IMR-90 (cell line): ENCODE data around the gene MTF1. TPM values are rescaled to one million over a fixed set of nuclear protein-coding genes. Genes with fewer than 3 reads are reported as not detected.

Experiments used
- ATAC-seq: fragments of 200-7000 bp; cut with Tn5 transposase; 2 replicates; pipeline ENCODE4 v1.9.1; 2020; ENCODE audit warnings: low read depth, mild to moderate bottlenecking, moderate library complexity
- BruUV-seq: library from RNA; stranded (reverse); fragments of 400-500 nt; replicated peaks from 2 replicates; lab custom pipeline; 2021; lab: Mats Ljungman, UMichigan
- CTCF ChIA-PET: fragments of 300-600 bp; formaldehyde crosslinking; extraction: SDS; loops from one replicate; lab custom pipeline; 2021; ENCODE audit warnings: antibody characterized with exemption; lab: Yijun Ruan, JAX
- POLR2A ChIA-PET: fragments of 300-600 bp; sonication (Branson Sonifier 250); formaldehyde crosslinking; loops from one replicate; lab custom pipeline; 2022; ENCODE audit warnings: antibody characterized with exemption; ENCODE audit not compliant: unreplicated experiment; lab: Charles Lee
- DNase-seq: peaks from one replicate; pipeline ENCODE4 v3.0.0; 2013
- H2AFZ ChIP-seq: replicated peaks from 2 replicates; pipeline ENCODE3; 2013; ENCODE audit warnings: low read length, mild to moderate bottlenecking; ENCODE audit not compliant: poor library complexity
- H2AK5ac ChIP-seq: 2 replicates; pipeline ENCODE4 v1.6.1; 2013; ENCODE audit warnings: low read depth, low read length, inconsistent platforms
- H2AK9ac ChIP-seq: replicated peaks from 2 replicates; pipeline ENCODE3; 2013; ENCODE audit warnings: mild to moderate bottlenecking, low read depth, low read length, moderate library complexity; ENCODE audit not compliant: poor library complexity
- H2BK120ac ChIP-seq: 2 replicates; pipeline ENCODE4 v1.6.1; 2013; ENCODE audit warnings: low read depth, low read length, inconsistent platforms
- H2BK15ac ChIP-seq: 3 replicates; pipeline ENCODE4 v1.6.1; 2013; ENCODE audit warnings: low read depth, low read length, inconsistent platforms
- H2BK20ac ChIP-seq: 2 replicates; pipeline ENCODE4 v1.6.1; 2013; ENCODE audit warnings: low read depth, mild to moderate bottlenecking, inconsistent platforms, low read length, moderate library complexity
- H2BK5ac ChIP-seq: 2 replicates; pipeline ENCODE4 v1.6.1; 2013; ENCODE audit warnings: mild to moderate bottlenecking, low read depth, low read length, inconsistent platforms; ENCODE audit not compliant: poor library complexity, severe bottlenecking
- H3K14ac ChIP-seq: replicated peaks from 2 replicates; pipeline ENCODE4 v1.6.1; 2013; ENCODE audit warnings: low read depth, low read length, inconsistent platforms
- H3K18ac ChIP-seq: 2 replicates; pipeline ENCODE4 v1.6.1; 2013; ENCODE audit warnings: low read depth, low read length, control low read depth
- H3K23ac ChIP-seq: 2 replicates; pipeline ENCODE4 v1.6.1; 2013; ENCODE audit warnings: low read depth, low read length, inconsistent platforms
- H3K27ac ChIP-seq: 2 replicates; pipeline ENCODE4 v1.5.1; 2013; ENCODE audit warnings: mild to moderate bottlenecking, control low read depth, low read length; ENCODE audit not compliant: insufficient read depth
- H3K27me3 ChIP-seq: 2 replicates; pipeline ENCODE4 v1.6.1; 2013; ENCODE audit warnings: low read length; ENCODE audit not compliant: control insufficient read depth, insufficient read depth
- H3K36me3 ChIP-seq: 2 replicates; pipeline ENCODE4 v1.6.1; 2013; ENCODE audit warnings: low read length, mixed read lengths; ENCODE audit not compliant: control insufficient read depth, insufficient read depth
- H3K4ac ChIP-seq: 2 replicates; pipeline ENCODE4 v1.6.1; 2013; ENCODE audit warnings: low read depth, low read length, inconsistent platforms
- H3K4me1 ChIP-seq: 2 replicates; pipeline ENCODE4 v1.6.1; 2013; ENCODE audit warnings: low read length, mixed read lengths; ENCODE audit not compliant: control insufficient read depth, insufficient read depth
- H3K4me2 ChIP-seq: 2 replicates; pipeline ENCODE4 v1.6.1; 2013; ENCODE audit warnings: low read depth, mild to moderate bottlenecking, control low read depth, low read length, moderate library complexity
- H3K4me3 ChIP-seq: 2 replicates; pipeline ENCODE4 v1.5.1; 2013; ENCODE audit warnings: low read depth, mild to moderate bottlenecking, control low read depth, low read length, moderate library complexity; ENCODE audit not compliant: insufficient read depth
- H3K56ac ChIP-seq: 2 replicates; pipeline ENCODE4 v1.6.1; 2013; ENCODE audit warnings: low read length, inconsistent platforms; ENCODE audit not compliant: insufficient read depth; ENCODE audit errors: extremely low read depth
- H3K79me1 ChIP-seq, 2 experiments: 2 replicates each; pipeline ENCODE4 v1.6.1; 2013; ENCODE audit warnings: low read length in 2 of 2, inconsistent platforms in 1 of 2, low read depth in 1 of 2
- H3K9ac ChIP-seq: 2 replicates; pipeline ENCODE4 v1.6.1; 2013; ENCODE audit warnings: low read depth, low read length, control low read depth
- H3K9me1 ChIP-seq: 2 replicates; pipeline ENCODE4 v1.6.1; 2013; ENCODE audit warnings: low read length, inconsistent platforms; ENCODE audit not compliant: insufficient read depth
- H3K9me3 ChIP-seq: 2 replicates; pipeline ENCODE4 v1.6.1; 2013; ENCODE audit warnings: low read length; ENCODE audit not compliant: control insufficient read depth, insufficient read depth
- H4K20me1 ChIP-seq: 2 replicates; pipeline ENCODE4 v1.6.1; 2013; ENCODE audit warnings: low read length, inconsistent platforms; ENCODE audit not compliant: insufficient read depth
- H4K5ac ChIP-seq: 2 replicates; pipeline ENCODE4 v1.6.1; 2013; ENCODE audit warnings: mild to moderate bottlenecking, low read depth, low read length, control low read depth
- H4K8ac ChIP-seq, 2 experiments: 2 replicates each; pipeline ENCODE4 v1.6.1; 2013; ENCODE audit warnings: low read depth in 2 of 2, low read length in 2 of 2, control low read depth in 1 of 2, inconsistent platforms in 1 of 2
- H4K91ac ChIP-seq: 2 replicates; pipeline ENCODE4 v1.6.1; 2013; ENCODE audit warnings: low read depth, low read length, inconsistent platforms; ENCODE audit not compliant: insufficient read depth
- BHLHE40 ChIP-seq: fragments of 150-350 bp; IDR thresholded peaks from 2 replicates; pipeline ENCODE4 v1.6.1; 2016; ENCODE audit warnings: mild to moderate bottlenecking, low read depth, low read length
- CHD1 ChIP-seq: IDR thresholded peaks from 2 replicates; pipeline ENCODE4 v1.6.1; 2012; ENCODE audit warnings: low read depth, low read length, improper control_type of control experiment
- MAZ ChIP-seq: IDR thresholded peaks from 2 replicates; pipeline ENCODE4 v1.6.1; 2012; ENCODE audit warnings: low read depth, mild to moderate bottlenecking, low read length, improper control_type of control experiment, moderate library complexity, borderline replicate concordance
- MXI1 ChIP-seq: IDR thresholded peaks from 2 replicates; pipeline ENCODE4 v1.6.1; 2012; ENCODE audit warnings: low read depth, mild to moderate bottlenecking, low read length, moderate library complexity, borderline replicate concordance
- POLR2A ChIP-seq: IDR thresholded peaks from 2 replicates; pipeline ENCODE4 v1.6.1; 2012; ENCODE audit warnings: mild to moderate bottlenecking, low read depth, low read length
- RAD21 ChIP-seq: IDR thresholded peaks from 2 replicates; pipeline ENCODE4 v1.6.1; 2012; ENCODE audit warnings: low read length, improper control_type of control experiment
- SMC3 ChIP-seq: fragments of 150-350 bp; IDR thresholded peaks from 2 replicates; pipeline ENCODE4 v1.6.1; 2016; ENCODE audit warnings: low read depth, mild to moderate bottlenecking, antibody characterized with exemption, low read length, moderate library complexity
- WGBS, 2 experiments: methylation state at CpG; one replicate each; pipeline versions ENCODE4 v1.1.5 to v1.1.7; 2013; ENCODE audit warnings: missing lambda C conversion rate in 2 of 2; ENCODE audit not compliant: insufficient read length in 1 of 2; ENCODE audit errors: extremely low coverage in 2 of 2; 5-methylcytosine and 5-hydroxymethylcytosine counted together
- dilution Hi-C: fragments of 300-500 bp; cut with HindIII; formaldehyde crosslinking; loops from one replicate; pipeline ENCODE4 v1.14.3; 2018; ENCODE audit warnings: low sequenced_read_pairs; ENCODE audit not compliant: unreplicated experiment
- in situ Hi-C: fragments of 300-500 bp; cut with MboI; formaldehyde crosslinking; loops from 3 replicates; pipeline ENCODE4 v1.14.3; 2019; ENCODE audit warnings: low sequenced_read_pairs, inconsistent platforms, mixed read lengths
- intact Hi-C: fragments of 100-400 bp; cut with micrococcal nuclease; formaldehyde crosslinking; loops from 2 replicates; pipeline ENCODE4 v1.10.0; 2022
- polyA plus RNA-seq, 3 experiments: library from polyadenylated mRNA; depleted of rRNA; stranded (reverse); fragments of >200 nt; gene quantifications; 2 replicates each; pipeline ENCODE4 v1.2.3, GENCODE V29; 2012; ENCODE audit warnings: low replicate concordance in 1 of 3
- total RNA-seq: library from RNA; depleted of rRNA; stranded (reverse); fragments of >200 nt; gene quantifications from 2 replicates; pipeline ENCODE4 v1.2.3, GENCODE V29; 2012

MTF1 gene
- total and polyA plus RNA-seq, 2 of the 4 experiments (the other 2 are of a cell fraction): 2.3 to 4.7 TPM

DNA sequence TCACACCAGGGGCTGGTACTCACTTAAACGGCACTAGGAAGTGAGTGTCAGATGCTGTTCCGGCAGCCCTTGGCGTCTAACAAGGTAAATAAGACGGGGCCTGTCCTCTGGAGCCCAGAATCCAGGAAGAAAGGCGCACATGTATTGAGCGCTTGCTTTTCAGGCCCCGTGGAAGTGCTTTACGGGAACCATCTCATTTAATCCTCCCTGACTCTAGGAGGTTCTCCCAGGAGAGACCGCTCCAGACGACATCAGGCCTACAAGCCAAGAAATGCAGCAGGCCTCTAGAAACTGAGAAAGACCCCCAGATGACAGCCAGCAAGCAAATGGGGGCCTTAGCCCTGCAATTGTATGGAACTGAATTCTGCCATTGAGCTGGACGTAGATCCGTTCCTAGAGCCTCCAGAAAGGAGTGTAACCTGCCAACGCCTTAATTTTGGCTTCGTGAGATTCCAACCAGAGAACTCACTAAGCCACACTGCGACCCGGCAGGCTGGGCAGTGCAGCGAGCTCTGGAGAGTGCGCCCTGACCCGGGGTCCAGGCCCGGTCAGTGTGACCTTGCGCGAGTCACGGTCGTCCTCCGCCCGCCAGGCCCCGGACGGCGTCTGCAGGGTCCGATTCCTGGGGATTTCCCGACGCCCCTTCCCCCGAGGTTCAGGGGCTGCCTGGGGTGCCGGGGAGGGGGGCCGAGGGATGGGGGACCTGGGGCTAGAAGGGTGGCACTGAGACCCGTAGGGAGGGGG is 66.3 kb downstream of the MTF1 start:
- Histone ChIP-seq H3K9ac (no peak overlapping the region), H2BK20ac (no peak overlapping the region), H3K23ac (no peak overlapping the region), H4K5ac (no peak overlapping the region), H3K56ac (no peak overlapping the region), H3K27ac (no peak overlapping the region), H2BK120ac (no peak overlapping the region), H3K18ac (no peak overlapping the region), H3K4me3 (no peak overlapping the region), H2BK5ac (no peak overlapping the region), H3K4me2 (no peak overlapping the region), H3K4ac (no peak overlapping the region), H2AK9ac (no peak overlapping the region), H2AFZ (no peak overlapping the region), H3K79me1 (no peaks in the 10 kb centered on the region), H3K9me3 (no peaks in the 10 kb centered on the region), H4K91ac (no peak overlapping the region), H3K36me3 (no peaks in the 10 kb centered on the region), H2AK5ac (no peak overlapping the region), H3K27me3 (peaks cover 19% of the 10 kb centered on the region), H4K20me1 (peaks cover 3% of the 10 kb centered on the region; the same call in 1 of the 2 replicates), H3K9me1 (no peaks in the 10 kb centered on the region), H2BK15ac (no peak overlapping the region), H3K4me1 (peaks cover 2% of the 10 kb centered on the region), H4K8ac (no peak overlapping the region), H3K14ac (no peak overlapping the region)
- ATAC-seq (no peak), DNase-seq (no peak)
- CTCF ChIA-PET: no interaction called here
- WGBS, 2 experiments: 30% methylated on average over 18 of the region's 36 CpGs; no CpG with 5 or more reads in 1 of the 2 experiments
- BruUV-seq: no TSS peak
- TF ChIP-seq SMC3: no peak
- TF ChIP-seq BHLHE40: no peak
- TF ChIP-seq MXI1: no peak
- TF ChIP-seq POLR2A: no peak
- TF ChIP-seq RAD21: no peak
- TF ChIP-seq MAZ: no peak
- no peak for TF ChIP-seq CHD1
- in situ Hi-C loops (no loop called here), dilution Hi-C loops (no loop called here), intact Hi-C loops (no loop called here)
- POLR2A ChIA-PET: no interaction called here
